Esophagus muscularis mucosa (tissue), 3 donors: Measurements from ENCODE around the gene ELMO3.

Experiments used
- CTCF ChIP-seq, 3 experiments: fragments of 200-600 bp in 2 of 3; fragments of 450-650 bp in 1 of 3; sonication (generic) in 2 of 3; IDR thresholded peaks; one replicate each; pipeline ENCODE4 v1.5.1; 2017 to 2019; ENCODE audit warnings: antibody characterized with exemption in 3 of 3, mild to moderate bottlenecking in 2 of 3, moderate library complexity in 1 of 3
- POLR2AphosphoS5 ChIP-seq, 2 donors: sonication (generic); formaldehyde crosslinking; IDR thresholded peaks; one replicate each; pipeline ENCODE4 v1.6.1; 2017; ENCODE audit warnings: antibody characterized with exemption in 2 of 2

GRCh38 chr16:67195676-67196075 lies 3.3 kb upstream of the ELMO3 start:
- TF ChIP-seq CTCF (IDR thresholded peaks at IDR 0.05) (no peak), POLR2AphosphoS5 (IDR thresholded peaks at IDR 0.05) (no peak)
